Stimulated activated CD8-positive, alpha-beta memory T cell treated with anti-CD3 and anti-CD28 coated beads, Interleukin-7, amount 100 ng/mL, for 24 hours (primary cell): ENCODE results near the gene ATG4B.

Experiments used
- DNase-seq: peaks from one replicate; pipeline ENCODE4 v3.0.0-alpha.2; 2020; ENCODE audit warnings: low read depth

ATG4B gene

GRCh38 chr2:241613017-241613780 lies 24.3 kb upstream of the ATG4B start:
- no peak for DNase-seq

DNA sequence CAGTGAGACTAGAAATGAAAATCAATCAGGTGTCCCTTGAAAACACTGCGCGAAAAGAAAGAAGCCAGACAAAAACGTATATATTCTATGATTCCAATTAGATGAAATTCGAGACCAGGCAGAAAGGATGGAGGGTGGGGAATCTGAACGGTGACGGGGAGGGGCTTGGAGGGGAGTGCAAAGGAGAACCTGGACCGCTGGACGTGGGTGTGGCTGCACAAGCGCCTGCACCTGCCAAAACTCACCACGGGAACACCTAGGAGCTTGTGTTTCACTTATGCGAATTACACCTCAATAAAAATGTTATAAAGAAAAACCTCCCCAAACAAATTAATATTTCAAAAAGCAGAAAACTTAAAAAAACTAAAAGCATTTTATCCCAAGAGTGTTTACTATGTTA lies 22.5 kb upstream of the ATG4B start:
- no peak for DNase-seq

DNA sequence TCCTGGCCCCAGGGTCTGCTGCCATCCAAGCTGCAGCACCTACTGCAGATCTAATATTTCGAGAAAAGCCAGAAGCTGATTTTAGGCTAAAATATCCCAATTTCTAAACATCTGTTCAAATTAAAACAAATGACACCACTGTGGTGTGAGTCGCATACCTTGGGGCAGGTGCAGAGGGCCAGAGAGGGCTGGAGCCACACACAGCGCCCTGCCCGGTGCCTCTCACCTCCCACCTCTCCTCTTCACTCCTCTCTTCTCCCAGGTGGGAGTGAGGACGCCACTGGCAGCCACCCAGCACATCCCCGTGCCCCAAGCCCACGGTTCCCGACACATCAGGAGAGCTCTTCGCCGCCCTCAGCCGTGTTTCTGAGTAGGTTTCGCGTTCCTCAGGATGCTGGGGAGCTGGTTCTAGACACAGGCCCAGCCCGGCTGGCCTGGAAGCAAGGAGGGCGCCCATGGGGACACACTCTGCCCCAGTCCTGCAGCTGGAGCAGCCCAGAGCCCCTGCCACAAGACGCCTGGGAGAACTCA lies 21.9 kb upstream of the ATG4B start:
- DNase-seq = no peak

GRCh38 chr2:241616168-241617125 lies 21.0 kb upstream of the ATG4B start:
- no peak for DNase-seq

DNA sequence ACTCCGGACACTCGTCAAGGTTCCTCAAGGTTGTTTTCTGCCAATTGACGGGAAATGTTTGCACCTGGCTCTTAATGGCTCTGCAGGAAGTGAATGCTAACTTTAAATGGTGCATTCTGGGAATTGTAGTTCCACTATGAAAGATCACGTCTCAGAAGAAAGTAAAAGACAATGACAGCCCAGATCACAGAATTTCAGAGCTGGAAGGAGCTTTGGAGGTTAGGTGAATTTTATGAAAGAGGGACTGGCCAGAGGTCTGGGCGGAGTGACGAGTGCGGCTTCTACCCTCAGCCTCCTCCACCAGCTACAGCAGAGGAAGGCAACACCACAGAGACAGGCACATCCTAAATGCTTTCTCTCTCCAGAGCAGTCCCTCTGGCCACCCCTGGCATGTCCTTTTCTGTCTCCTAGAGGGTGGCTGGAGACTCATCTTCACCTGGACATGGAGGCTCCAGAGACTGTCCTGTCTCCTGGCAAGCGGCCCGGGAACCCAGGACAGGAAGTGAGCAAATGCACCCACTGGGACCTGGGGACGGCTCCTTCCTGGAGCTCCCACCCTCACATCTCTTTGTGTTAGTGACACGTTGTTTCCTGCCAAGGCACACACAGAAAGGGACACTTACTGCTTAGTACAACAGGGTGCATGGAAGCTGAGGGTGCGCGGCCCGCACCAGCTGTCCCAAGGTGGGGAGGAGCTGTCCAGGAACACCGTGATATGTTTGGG lies 19.9 kb upstream of the ATG4B start:
- DNase-seq = no peak

GRCh38 chr2:241618296-241618805 lies 19.1 kb upstream of the ATG4B start:
- DNase-seq = no peak

DNA sequence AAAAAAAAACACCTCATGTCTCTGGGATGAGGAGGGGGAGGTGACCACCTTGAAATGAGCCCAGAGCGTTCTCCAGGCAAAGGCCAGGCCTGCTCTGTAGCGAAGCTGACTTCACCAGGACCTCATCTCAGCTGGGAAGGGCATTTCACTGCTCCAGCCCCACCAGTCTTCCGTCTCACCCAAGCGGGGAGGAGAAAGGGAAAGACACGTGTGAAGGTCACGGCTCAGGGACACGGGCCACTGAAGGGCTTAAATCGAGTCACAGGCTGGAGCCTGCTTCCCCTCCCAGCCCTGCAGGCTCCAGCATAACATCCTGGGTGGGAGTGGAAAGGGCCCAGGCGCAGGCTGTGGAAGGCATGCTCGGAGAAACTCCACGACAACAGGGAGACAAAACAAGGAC lies 18.7 kb upstream of the ATG4B start:
- no peak for DNase-seq

DNA sequence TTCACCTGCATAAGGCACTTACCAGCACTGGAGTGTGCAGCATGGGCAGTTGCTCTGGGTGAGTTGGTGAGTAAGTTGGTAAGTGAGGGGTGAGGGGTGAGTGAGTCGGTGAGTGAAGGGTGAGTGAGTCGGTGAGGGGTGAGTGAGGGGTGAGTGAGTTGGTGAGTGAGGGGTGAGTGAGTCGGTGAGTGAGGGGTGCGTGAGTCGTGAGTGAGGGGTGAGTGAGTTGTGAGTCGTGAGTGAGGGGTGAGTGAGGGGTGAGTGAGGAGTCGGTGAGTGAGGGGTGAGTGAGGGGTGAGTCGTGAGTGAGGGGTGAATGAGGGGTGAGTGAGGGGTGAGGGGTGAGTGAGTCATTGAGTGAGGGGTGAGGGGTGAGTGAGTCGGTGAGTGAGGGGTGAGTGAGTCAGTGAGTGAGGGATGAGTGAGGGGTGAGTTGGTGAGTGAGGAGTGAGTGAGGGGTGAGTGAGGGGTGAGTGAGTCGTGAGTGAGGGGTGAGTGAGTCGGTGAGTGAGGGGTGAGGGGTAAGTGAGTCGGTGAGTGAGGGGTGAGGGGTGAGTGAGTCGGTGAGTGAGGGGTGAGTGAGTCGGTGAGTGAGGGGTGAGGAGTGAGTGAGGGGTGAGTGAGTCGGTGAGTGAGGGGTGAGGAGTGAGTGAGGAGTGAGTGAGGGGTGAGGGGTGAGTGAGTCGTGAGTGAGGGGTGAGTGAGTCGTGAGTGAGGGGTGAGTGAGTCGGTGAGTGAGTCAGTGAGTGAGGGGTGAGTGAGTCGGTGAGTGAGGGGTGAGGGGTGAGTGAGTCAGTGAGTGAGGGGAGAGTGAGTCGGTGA lies 17.7 kb upstream of the ATG4B start:
- no peak for DNase-seq

- no peak for DNase-seq
Measured at GRCh38 chr2:241620419-241620769, 17.1 kb upstream of the ATG4B start.

DNA sequence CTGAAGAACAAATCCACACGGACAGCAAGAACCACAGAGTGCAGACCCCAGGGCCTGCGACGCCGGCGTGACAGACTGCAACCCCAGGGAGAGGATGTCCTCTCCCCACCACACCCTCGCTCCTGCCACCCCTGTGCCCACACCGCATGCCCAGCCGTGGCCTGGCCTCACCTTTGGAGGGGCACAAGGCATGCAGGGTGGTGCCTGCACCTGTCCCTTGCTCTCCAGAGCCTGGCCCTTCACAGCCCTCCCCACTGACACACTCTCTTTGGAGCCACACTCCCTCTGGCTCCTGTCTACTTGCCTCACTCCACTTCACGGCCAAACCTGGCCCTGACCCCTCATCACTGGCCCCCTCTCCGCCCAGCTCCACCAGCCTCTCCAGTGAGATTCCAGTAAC lies 9.8 kb upstream of the ATG4B start:
- DNase-seq = no peak

DNA sequence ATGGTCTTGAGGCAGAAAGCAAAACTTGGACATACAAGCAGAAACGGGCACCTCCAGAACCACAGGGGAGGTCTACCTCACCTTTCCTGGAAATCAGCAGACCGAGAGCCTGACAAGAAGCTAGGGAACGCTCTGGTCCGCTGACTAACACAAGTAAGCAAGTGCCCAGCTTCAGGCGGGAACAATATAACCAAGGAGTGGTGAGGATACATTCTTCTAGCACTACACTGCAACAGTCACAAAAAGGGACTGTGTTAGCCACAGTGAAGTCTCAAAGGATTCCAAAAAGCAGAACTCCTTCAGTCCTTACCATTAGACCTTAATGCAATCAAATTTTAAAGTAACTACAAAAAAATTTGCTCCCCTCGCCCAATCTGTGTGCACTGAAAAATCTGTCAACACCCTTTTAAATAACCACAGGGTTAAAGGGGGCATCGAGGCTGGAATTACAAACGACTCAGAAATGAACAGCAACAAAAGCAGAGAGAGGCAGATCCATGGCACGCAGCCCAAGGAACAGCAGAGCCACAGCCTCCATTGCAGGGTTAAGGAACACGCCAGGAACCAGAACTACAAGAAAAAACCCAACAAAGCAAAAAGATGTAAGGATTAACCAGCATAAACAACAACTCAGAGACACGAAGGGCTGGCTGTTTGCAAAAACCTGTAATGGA lies 7.6 kb upstream of the ATG4B start:
- DNase-seq = no peak

GRCh38 chr2:241632478-241633325 lies 4.8 kb upstream of the ATG4B start:
- DNase-seq = no peak

- no peak for DNase-seq
Measured at GRCh38 chr2:241633561-241633960, 3.9 kb upstream of the ATG4B start.

GRCh38 chr2:241635756-241636155 lies 1.7 kb upstream of the ATG4B start:
- no peak for DNase-seq

DNA sequence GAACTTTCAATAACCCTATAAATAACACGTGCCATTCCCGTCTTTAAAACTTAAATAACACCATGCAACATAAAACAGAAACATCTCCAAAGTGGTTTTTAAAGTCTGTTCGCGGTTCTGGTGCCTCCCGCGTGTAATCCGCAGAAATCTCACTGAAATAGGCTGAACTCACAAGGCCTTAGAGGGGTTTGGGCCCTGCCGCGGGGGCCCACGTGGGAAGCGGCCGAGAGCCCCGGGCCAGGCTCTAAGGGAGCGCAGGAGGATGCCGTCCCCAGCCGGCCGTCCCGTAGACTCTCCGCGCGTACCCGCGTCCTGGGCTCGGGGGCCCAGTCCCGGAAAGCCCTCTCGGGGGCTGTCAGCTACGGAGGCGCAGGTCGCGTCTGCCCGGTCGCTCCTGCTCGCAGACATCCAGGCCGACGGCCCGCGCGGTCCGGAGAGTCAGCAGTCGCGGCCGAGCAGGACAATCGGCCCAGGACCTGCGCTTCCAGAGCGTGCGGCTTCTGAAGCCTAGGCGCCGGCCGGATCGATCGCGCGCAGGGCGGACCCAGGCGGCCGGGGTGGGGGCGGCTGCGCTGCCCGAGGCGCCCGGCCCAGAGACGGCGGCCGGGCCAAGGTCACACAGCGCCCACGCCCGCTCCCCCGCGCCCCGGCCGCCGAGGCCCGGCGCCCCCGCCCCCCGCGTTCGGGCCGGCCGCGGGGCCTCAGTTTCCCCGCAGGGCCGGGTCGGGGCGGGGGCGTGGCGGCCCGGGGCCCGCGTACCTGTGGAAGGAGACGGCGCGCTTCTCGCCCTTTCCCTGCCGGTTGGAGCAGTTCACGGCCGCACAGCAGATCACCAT lies 1.1 kb upstream of the ATG4B start:
- DNase-seq = peak; percentile 9

GRCh38 chr2:241637795-241638660 lies 535 bp downstream of the ATG4B start:
- DNase-seq = peak; percentile 35

GRCh38 chr2:241638940-241639339 lies 1.4 kb downstream of the ATG4B start:
- no peak for DNase-seq

DNA sequence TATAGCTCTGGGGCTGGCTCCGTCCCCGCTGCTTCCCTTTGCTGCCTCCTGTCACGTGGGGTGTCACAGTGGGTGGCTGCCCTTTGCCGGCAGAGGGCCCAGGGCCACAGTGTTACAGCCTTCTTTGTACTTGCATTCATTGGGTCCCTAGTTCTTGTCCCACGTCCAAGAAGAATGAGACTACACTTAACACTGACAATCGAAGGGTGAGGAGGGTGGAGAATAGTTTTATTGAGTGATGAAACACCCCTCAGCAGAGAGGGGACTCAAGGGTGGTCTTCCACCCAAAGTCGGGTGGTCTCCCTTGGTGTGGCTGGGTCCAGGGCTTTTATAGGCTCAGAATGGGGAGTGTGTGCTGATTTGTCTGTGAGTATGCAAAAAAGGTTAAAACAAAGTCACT lies 1.9 kb downstream of the ATG4B start:
- DNase-seq = no peak
